ENCODE results near the gene TTF2.

DNA sequence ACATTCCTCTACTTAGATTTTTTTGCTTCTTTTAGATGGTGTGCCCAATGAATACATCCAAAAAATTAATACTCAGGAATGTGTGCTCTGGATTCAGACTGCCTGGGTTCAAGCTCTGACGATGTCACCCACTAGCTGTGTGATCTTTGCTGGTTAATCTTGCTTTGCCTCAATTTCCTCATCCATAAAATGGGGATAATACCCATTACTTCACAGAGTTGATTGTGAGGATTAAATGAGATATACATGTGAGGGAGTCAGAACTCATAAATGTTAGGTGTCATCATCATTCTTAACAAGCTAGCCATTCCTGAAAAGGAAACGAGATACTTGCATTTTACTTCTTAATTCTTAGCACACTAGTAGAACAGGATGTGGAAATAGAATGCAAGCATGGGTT lies 12.9 kb upstream of the TTF2 start:
- TF ChIP-seq, protein P1, sequence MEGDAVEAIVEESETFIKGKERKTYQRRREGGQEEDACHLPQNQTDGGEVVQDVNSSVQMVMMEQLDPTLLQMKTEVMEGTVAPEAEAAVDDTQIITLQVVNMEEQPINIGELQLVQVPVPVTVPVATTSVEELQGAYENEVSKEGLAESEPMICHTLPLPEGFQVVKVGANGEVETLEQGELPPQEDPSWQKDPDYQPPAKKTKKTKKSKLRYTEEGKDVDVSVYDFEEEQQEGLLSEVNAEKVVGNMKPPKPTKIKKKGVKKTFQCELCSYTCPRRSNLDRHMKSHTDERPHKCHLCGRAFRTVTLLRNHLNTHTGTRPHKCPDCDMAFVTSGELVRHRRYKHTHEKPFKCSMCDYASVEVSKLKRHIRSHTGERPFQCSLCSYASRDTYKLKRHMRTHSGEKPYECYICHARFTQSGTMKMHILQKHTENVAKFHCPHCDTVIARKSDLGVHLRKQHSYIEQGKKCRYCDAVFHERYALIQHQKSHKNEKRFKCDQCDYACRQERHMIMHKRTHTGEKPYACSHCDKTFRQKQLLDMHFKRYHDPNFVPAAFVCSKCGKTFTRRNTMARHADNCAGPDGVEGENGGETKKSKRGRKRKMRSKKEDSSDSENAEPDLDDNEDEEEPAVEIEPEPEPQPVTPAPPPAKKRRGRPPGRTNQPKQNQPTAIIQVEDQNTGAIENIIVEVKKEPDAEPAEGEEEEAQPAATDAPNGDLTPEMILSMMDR (IDR thresholded peaks at IDR 0.05), result no peak
- TF ChIP-seq POLR2AphosphoS5 (IDR thresholded peaks at IDR 0.05), result no peak
